Sigmoid colon (tissue), 4 donors: ENCODE results near the gene XRCC5.

ENCODE experiments used
- CTCF ChIP-seq, 4 experiments: fragments of 450-650 bp in 3 of 4; fragments of 200-600 bp in 1 of 4; IDR thresholded peaks; one replicate each; pipeline ENCODE4 v1.5.1; 2016 to 2019; ENCODE audit warnings: antibody characterized with exemption in 4 of 4, mild to moderate bottlenecking in 3 of 4, moderate library complexity in 2 of 4
- EP300 ChIP-seq, 4 donors: sonication (generic); formaldehyde crosslinking; IDR thresholded peaks; one replicate each; pipeline ENCODE4 v1.6.1; 2017; ENCODE audit warnings: antibody characterized with exemption in 4 of 4
- POLR2A ChIP-seq, 2 donors: fragments of 450-650 bp; IDR thresholded peaks; one replicate each; pipeline ENCODE4 v1.6.1; 2016; ENCODE audit warnings: antibody characterized with exemption in 2 of 2, mild to moderate bottlenecking in 2 of 2, moderate library complexity in 2 of 2
- POLR2AphosphoS5 ChIP-seq, 4 donors: sonication (generic); formaldehyde crosslinking; IDR thresholded peaks; one replicate each; pipeline ENCODE4 v1.6.1; 2017; ENCODE audit warnings: antibody characterized with exemption in 4 of 4

GRCh38 chr2:216232721-216233120 lies 123.6 kb downstream of the XRCC5 start:
- TF ChIP-seq CTCF (IDR thresholded peaks at IDR 0.05) = no peak
- no peak for TF ChIP-seq POLR2AphosphoS5 (IDR thresholded peaks at IDR 0.05)
- no peak for TF ChIP-seq EP300 (IDR thresholded peaks at IDR 0.05)
- TF ChIP-seq POLR2A (IDR thresholded peaks at IDR 0.05) = no peak
